Measurements from ENCODE around the gene ZNF714.

- TF ChIP-seq CTCF (IDR thresholded peaks at IDR 0.05) (no peak), POLR2A (IDR thresholded peaks at IDR 0.05) (no peak)
Observed at GRCh38 chr19:21094347-21095025, 12.5 kb downstream of the ZNF714 start.

All from thyroid gland (tissue), 4 donors.